ENCODE data around the gene UPF3B.
A peak's percentile ranks its signal among the peaks of the same experiment; 100 is the strongest.
"Not testable (repeated sequence)": the region's sequence is repeated elsewhere in the genome, so short reads cannot be mapped to it uniquely, and the experiment has no call there.

Gene UPF3B

GRCh38 chrX:119826399-119826959 is 26.3 kb downstream of the UPF3B start:
- no peak for DNase-seq

DNA sequence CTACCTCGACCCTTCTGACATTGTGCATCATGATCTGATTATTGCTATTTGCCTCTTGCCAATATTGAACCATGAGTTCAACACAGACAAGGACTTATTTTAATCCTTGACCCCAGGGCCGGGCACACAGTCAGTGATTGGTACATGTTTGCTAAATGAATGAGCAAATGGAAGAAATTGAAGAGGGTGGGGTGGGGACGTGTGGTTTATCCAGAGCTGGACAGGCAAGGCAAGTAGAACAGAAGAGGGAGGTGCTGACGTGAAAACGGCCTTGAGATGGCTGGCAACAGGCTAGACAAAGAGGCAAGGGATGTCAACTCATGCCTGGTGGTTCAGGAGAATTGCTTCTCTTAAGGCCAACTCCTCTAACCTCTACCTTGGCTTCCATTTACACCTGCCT is 28.5 kb downstream of the UPF3B start:
- DNase-seq: not testable (repeated sequence)

DNA sequence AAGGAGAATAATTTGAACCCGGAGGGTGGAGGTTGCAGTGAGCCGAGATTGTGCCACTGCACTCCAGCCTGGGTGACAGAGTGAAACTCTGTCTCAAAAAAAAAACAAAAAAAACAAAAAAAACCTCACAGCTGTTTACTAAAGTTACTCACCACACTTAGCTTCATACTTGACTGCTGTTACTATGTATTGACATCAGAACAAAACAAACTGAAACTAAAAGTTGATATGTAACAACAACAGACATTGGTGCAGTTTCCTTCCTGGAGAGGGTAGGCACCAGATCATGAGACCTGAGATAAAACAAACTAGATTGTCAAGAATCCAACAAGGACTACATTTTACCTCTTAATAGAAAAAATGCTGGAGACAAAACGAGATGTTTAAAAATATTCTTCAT is 31.1 kb downstream of the UPF3B start:
- not testable (repeated sequence) for DNase-seq

DNA sequence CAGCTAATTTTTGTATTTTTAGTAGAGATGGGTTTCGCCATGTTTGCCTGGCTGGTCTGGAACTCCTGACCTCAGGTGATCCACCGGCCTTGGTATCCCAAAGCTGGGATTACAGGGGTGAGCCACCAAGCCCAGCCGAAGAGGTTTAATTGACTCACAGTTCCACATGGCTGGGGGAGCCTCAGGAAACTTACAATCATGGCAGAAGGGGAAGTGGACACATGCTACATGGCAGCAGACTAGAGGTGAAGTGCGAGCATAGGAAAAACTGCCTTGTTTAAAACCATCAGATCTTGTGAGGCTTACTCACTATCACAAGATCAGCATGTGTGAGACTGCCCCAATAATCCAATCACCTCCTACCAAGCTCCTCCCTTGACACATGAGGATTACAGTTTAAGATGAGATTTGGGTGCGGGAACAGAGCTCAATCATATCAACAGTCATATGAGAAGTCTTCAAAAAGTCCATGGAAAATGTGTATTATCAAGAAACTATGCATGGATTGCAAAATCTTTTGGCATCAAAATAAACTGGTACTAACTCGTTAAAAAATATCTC is 35.6 kb downstream of the UPF3B start:
- no peak for DNase-seq

- DNase-seq: no peak
These were observed 36.5 kb downstream of the UPF3B start for GRCh38 chrX:119816300-119816699.

DNA sequence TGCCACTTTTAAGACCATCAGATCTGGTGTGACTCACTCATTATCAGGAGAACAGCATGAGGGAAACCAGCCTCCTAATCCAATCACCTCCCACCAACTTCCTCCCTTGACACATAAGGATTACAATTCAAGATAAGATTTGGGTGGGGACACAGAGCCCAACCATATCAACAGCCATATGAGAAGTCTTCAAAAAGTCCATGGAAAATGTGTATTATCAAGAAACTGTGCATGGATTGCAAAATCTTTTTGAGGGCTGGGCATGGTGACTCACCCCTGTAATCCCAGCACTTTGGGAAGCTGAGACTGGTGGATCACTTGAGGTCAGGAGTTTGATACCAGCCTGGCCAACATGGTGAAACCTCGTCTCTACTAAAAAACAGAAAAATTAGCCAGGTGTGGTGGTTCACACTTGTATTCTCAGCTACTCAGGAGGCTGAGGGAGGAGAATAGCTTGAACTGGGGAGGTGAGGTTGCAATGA is 43.5 kb downstream of the UPF3B start:
- DNase-seq: no peak

- DNase-seq: not testable (repeated sequence)
These were observed 44.3 kb downstream of the UPF3B start for GRCh38 chrX:119808461-119808860.

DNA sequence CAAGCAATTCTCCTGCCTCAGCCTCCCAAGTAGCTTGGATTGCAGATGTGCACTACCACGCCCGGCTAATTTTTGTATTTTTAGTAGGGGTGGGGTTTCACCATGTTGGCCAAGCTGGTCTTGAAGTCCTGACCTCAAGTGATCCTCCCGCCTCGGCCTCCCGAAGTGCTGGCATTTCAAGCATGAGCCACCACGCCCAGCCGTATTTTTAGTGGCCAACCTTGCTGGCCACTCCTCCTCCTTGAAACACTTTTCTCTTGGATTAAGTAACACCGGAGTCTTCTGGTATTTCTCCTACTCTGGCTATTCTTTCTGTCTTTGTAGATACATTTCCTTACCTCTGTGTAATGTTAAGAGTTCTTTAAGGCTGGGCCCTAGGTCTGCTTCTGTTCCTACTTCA is 50.2 kb downstream of the UPF3B start:
- DNase-seq: no peak

GRCh38 chrX:119801253-119802221 is 51.2 kb downstream of the UPF3B start:
- no peak for DNase-seq

DNA sequence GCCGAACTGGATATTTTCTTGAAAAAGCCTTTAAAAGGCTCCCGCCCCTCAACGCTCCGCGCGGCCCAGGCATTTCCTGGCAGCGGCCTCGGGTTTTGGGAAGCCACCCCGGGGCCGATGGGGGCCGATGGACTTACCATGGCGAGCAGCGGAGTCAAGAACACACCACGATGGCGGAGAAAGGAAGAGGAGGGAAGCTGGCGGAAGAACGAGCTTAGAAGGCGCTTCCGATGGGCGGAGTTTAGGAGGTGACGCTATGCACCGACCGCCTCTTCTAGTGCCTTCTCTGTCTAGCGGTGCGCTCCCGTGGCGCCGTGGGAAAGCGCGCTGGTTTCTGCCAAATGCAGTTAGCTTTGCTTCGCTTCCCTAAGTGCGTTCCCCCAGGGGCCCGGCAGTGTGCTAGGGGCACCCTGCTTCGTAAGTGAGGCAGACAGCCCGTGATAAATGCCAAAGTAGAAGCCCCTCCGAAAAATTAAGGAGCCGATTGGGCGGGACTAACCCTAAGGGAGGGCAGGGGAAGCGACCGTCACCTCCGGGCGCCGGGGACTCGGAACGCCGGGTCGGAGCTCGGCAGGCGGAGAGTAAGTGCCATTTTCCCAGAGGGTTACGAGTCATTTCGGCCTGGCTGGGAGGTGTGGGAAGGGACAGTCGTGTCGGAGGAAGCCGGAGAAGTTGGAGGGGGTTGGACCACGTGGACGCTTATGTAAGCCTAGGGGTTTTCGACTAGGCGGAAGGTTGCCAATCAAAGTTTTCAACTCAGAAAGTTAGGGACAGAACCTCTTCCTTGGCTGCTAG is 61.1 kb downstream of the UPF3B start, which contains the start of gene RPL39:
TSS of gene RPL39 (minus strand) at position 194 of the 795 bp plus-strand sequence. CDS start at position 140, 54 bp downstream.
- DNase-seq: peak; percentile 2 to 91 (median 68)

DNA sequence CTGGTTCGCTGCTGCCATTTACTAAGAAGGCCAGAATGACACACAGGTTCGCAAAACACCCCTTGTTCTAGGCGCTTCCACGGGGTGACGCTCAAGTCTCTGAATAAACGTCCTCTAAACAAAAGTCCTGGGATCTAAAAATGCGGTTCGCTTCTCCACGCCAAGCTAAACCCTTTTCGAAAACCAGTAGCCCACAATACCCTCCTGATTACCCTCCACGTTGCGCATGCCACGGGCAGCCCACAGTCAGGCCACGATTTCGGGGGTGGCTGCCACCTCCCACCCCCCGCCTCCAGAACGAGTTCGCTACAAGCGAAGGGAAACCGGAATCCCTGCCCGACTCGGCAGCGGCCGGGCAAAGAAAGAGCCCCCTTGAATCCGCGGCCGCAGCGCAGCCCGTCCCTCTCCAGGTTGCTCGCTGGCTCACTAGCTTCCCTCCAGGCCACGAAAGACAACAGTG is 61.8 kb downstream of the UPF3B start:
- peak in 23 of 51 donors; percentile 1 to 69 (median 18) for DNase-seq

DNA sequence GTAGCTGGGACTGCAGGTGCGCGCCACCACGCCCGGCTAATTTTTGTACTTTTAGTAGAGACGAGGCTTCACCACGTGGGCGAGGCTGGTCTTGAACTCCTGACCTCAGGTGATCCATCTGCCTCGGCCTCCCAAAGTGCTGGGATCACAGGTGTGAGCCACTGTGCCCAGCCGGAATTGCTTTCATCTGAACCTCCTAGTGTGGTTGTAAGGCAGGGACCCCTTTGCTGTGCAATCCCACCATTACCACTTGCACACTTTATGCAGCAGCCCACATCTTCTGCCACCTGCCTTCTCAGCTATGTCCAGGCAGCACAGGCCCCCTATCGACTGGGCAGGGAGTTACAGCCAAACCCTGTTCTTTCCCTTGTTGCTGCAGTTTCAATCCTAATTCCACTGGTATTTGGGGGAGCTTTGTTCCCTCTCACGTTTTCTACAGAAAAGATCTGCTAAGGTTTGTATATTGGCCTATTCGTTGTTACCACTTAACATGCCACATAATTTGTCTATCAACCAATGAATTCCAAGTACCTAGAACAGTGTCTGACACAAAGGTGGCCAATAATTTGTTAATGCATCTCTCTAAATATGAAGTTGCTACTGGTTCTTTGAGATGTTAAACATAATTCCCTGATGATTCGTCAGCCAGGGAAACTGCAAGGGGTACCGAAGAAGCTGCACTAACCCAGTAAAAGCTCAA is 67.9 kb downstream of the UPF3B start:
- DNase-seq: peak in 1 of 51 donors; percentile 0
